ENCODE results near the gene ATP11A.
"Not testable (repeated sequence)": the region's sequence is repeated elsewhere in the genome, so short reads cannot be mapped to it uniquely, and the experiment has no call there.

ATP11A gene

DNA sequence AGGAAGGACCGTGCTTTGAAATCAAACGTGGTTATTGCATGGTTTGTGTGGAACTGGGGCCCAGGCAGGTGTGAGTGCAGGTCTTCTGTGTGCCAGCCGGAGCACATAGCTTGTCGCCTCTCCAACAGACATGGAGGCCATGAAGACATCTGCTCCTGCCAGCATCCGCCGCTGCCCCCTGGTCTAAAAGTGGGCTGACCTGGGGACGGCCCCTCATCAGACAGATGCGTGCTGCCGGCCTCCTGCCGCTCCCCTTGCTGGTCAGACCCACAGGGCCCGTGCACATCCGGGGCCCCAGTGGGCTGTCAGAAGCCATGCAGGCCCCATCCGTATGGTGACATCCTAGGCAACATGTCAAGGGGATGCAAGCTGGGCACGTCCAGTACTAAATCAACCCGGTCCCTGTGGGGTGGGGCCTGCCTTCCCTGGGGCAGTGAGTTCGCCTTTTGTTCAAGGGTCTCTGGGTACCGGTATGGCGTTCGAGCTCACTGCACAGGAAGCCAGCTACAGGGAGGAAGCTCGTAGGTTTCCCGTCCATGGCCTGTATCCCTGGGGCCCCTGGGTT is 191.2 kb downstream of the ATP11A start:
- no peak for DNase-seq (ENCODE audit: low read depth)
- TF ChIP-seq, protein P1, sequence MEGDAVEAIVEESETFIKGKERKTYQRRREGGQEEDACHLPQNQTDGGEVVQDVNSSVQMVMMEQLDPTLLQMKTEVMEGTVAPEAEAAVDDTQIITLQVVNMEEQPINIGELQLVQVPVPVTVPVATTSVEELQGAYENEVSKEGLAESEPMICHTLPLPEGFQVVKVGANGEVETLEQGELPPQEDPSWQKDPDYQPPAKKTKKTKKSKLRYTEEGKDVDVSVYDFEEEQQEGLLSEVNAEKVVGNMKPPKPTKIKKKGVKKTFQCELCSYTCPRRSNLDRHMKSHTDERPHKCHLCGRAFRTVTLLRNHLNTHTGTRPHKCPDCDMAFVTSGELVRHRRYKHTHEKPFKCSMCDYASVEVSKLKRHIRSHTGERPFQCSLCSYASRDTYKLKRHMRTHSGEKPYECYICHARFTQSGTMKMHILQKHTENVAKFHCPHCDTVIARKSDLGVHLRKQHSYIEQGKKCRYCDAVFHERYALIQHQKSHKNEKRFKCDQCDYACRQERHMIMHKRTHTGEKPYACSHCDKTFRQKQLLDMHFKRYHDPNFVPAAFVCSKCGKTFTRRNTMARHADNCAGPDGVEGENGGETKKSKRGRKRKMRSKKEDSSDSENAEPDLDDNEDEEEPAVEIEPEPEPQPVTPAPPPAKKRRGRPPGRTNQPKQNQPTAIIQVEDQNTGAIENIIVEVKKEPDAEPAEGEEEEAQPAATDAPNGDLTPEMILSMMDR (IDR thresholded peaks at IDR 0.05; ENCODE audit: low read length, missing control alignments), result no peak
- no peak overlapping the region for H3K4me3 ChIP-seq (replicated peaks; ENCODE audit: low read depth, low read length)

DNA sequence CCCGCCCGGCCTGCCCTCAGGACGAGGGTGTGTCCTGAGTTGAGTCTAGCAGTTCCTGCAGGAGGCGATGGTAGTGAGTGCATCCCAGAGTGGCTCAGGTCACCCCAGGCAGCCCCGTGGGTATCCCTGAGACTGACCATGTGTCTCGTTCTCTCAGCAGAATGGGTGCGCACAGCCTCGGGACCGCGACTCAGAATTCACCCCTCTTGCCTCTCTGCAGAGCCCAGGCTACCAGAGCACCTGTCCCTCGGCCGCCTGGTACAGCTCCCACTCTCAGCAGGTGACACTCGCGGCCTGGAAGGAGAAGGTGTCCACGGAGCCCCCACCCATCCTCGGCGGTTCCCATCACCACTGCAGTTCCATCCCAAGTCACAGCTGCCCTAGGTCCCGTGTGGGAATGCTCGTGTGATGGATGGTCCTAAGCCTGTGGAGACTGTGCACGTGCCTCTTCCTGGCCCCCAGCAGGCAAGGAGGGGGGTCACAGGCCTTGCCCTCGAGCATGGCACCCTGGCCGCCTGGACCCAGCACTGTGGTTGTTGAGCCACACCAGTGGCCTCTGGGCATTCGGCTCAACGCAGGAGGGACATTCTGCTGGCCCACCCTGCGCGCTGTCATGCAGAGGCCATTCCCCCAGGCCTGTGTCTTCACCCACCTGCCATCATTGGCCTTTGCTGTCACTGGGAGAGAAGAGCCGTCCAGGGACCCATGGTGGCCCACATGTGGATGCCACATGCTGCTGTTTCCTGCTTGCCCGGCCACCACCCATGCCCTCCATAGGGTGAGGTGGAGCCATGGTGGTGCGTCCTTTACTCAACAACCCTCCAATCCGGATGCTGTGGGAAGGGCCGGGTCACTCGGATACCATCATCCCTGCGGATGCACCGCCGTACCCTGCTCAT is 192.1 kb downstream of the ATP11A start:
- H3K4me3 ChIP-seq (replicated peaks; ENCODE audit: low read depth, low read length), result no peak overlapping the region
- TF ChIP-seq, protein P1 (IDR thresholded peaks at IDR 0.05; ENCODE audit: low read length, missing control alignments), result no peak
- DNase-seq (ENCODE audit: low read depth), result no peak

DNA sequence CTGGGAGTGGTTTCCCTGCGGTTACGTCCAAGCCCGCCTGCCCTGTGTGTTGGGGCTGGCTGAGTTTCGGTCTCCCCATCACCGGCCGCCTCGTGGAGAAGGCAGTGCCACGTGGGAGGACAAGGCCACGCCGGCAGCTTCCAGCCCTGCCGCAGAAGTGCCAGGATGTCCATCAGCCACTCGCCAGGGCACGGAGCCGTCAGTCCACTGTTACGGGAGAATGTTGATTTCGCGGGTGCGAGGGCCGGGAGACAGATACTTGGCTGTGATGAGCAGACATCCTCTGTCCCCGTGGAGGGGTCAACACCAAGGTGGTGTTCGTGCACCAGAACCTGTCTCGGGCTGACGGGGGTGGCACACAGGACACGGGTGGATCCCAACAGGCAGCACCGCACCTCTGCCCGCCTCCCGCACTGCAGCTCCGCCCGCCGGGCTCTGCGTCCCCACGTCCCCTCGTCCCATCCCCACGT is 192.8 kb downstream of the ATP11A start:
- H3K4me3 ChIP-seq (replicated peaks; ENCODE audit: low read depth, low read length), result no peak overlapping the region
- no peak for DNase-seq (ENCODE audit: low read depth)
- TF ChIP-seq, protein P1 (IDR thresholded peaks at IDR 0.05; ENCODE audit: low read length, missing control alignments), result no peak

DNA sequence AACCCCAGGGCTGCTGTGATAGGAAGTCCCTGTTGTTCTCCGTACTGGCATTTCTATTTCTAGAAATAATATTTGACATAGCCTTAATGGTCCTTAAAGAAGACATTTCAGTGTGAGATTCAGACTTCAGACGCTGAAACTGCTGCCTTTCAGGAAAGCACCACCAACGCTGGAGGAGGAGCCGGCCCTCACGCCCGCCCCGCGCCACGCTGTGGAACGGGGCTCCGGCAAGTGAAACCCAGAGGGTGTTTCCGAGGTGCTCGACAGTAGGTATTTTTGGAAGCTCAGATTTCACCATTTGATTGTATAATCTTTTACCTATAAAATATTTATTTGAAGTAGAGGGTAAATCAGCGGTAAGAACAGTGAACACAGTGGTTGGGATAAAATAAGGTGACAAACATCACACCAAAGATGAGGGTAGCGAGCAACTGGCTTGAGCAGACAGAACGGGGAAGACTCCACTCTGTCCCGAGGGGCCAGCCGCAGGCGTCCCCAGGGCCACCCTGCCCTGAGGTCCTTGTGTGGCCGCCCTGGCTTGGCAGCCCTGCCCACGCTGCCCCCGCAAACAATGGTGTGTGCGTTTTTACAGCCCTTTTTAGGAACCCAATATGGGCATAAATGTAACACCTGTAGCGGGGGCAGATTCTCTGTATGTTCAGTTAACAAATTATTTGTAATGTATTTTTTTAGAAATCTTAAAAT is 193.6 kb downstream of the ATP11A start:
- DNase-seq (ENCODE audit: low read depth), result no peak
- TF ChIP-seq, protein P1 (IDR thresholded peaks at IDR 0.05; ENCODE audit: low read length, missing control alignments), result no peak
- no peak overlapping the region for H3K4me3 ChIP-seq (replicated peaks; ENCODE audit: low read depth, low read length)

DNA sequence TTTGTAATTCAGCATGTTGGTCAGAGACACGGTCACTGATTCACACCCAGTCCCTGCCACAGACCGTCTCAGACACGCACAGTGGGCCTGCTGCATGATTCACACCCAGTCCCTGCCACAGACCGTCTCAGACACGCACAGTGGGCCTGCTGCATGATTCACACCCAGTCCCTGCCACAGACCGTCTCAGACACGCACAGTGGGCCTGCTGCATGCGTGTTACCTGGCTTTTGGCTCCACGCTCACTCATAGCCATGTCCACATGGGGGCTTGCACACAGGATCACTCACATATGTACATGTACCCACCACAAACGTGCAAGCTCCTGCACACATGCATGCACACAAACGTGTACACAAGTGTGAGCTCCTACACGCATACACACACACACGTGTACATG is 194.9 kb downstream of the ATP11A start:
- H3K4me3 ChIP-seq (replicated peaks; ENCODE audit: low read depth, low read length); DNase-seq (ENCODE audit: low read depth): not testable (repeated sequence)

DNA sequence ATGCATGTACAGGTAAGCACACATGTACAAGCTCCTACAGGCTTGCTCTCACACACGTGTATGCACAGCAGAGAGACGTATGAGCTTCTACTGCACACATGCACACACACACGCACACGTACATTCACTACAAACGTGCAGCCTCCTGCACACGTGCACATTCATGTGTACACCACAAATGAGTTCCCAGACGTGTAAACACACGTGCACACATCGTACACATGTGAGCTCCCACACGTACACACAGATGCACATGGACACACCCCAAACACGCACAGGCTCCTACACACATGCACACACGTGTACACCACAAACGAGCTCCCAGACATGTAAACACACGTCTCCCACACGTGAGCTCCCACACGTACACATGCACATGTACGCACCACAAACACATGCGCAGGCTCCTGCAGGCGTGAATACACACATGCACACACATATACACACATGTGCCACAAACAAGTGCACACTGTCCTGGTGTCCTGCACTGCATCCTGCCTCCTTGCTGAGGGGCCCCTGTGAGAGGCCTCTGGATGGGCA is 195.5 kb downstream of the ATP11A start:
- TF ChIP-seq, protein P1 (IDR thresholded peaks at IDR 0.05; ENCODE audit: low read length, missing control alignments), result no peak
- H3K4me3 ChIP-seq (replicated peaks; ENCODE audit: low read depth, low read length), result no peak overlapping the region
- DNase-seq (ENCODE audit: low read depth), result no peak

DNA sequence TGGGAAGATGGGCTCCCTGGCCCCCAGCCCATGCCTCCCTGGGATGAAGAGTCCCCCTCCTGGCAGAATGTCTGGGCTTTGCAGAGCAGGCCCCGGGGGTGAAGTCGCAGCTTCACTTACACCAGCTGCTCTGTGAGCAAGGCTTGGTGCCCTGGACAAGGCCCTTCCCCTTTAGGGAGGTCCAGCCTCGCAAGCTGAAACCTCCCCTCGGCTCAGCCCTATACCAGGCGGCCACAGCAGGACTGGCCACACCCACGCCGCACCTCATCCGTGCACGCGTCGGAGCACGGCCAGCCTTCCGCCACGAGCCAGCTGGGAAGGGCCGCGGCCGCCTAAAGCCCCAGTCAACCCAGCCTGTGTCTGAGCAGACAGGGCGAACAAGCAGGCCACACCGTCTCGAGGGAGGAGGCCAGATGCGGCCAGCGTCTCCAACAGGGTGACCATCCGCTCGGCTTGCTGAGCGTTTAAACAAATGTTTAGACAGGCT is 196.0 kb downstream of the ATP11A start:
- DNase-seq (ENCODE audit: low read depth), result peak; percentile 89
- H3K4me3 ChIP-seq (replicated peaks; ENCODE audit: low read depth, low read length), result peak overlapping the region; percentile 23
- TF ChIP-seq, protein P1 (IDR thresholded peaks at IDR 0.05; ENCODE audit: low read length, missing control alignments), result no peak

All from fibroblast of pulmonary artery (primary cell).